MV-4-11 (cell line): ENCODE results near the gene OR10J5.
"Not testable (repeated sequence)": the region's sequence is repeated elsewhere in the genome, so short reads cannot be mapped to it uniquely, and the experiment has no call there.

Experiments
- DNase-seq: peaks from one replicate; lab custom pipeline; 2025; lab: John Stamatoyannopoulos, UW

Gene OR10J5

DNA sequence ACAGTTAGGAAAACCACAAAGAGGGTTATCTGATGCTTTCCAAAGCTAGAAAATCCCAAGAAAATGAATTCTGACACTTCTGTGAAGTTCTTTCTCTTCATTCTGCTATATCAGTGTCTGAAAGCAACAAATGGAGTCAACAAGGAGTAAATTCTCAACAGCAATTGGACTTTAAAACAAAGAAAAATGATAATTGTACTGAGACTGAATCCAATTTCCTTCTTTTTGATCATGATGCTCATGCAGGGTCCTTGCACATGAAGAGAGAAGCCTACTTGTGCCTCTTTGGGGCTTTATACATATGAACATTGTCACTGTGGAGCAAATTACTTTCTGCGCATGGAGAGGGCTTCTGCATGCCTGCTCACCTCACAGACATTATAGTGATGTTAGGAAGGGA, at the start of gene OR10J5:
TSS of gene OR10J5 (minus strand) at position 101 of the 400 bp plus-strand sequence. CDS start at position 101, 0 bp downstream.
- DNase-seq, result no peak

GRCh38 chr1:159584536-159584935, 48.7 kb upstream of the OR10J5 start:
- DNase-seq, result no peak

DNA sequence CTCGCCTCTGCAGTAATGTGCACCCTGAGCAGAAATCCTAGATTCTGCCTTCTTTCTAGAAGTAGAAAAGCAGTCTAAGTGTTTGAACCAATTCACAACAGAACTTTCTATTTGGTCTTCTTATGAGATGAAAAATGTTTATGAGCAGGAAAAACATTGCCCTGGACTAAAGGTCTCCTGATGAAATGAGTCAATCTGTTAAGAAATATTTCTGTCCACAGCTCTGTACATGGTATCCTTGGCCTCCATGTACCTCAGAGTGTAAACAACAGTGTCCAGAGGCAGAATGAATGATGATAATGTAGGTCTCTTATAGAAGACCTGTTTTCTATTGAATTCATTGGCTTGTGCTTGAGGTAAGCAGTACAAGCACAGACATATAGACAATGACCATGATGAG, 45.6 kb upstream of the OR10J5 start:
- DNase-seq, result no peak

DNA sequence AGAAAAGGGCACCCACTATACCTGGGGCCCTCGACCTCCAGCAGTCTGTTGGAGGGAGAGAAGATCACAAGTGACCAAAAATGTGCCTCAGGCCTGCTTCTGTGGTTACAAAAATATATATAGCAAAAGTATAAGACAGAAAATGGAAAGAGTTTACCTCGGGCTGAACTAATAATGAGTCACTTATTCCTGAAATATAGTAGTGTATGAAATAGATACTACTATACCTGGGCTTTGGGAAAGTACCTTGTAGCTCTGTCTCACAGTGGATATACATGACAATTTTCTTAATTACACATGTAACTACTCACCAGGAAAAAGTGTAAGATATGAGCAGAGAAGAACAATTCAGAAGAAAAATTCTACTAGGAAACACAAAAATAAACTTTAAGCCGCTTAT, 44.5 kb upstream of the OR10J5 start:
- no peak for DNase-seq

DNA sequence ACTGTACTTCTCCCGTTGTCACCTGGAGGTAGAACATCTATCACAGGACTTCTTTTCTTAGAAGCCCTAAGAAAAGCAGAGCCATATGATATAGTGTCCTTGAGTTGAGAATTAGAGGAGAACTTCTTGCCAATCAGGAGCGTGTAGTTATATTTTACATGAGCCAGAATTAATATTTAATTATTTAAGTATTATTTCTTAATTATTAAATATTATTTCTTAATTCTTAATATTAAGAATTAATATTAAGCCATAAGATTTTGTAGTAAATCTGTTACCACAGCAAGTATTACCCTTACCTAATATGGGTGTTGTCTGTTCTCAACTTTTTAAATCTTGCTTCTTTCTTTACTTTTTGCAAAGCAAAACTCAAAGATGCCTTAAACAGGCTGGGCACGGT, 41.6 kb upstream of the OR10J5 start:
- DNase-seq, result no peak

DNA sequence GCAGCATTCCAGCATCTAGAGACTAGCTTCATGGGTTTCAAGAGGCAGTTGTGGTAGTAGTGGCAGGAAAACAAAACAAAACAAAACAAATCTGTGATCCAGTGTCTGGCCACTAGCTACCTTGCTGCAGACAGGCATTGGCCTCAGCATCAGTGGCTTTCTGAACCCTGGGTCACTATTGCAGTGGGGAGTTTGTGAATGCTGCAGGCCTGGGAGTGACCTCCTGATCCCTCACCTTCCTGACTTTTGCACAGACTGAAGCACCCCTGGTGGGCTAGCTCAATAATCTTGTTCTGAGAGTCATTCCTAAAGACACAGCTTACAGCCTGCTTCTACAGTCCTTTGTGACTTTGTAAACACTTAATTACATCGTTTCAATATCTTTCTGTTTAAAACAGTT, 26.9 kb upstream of the OR10J5 start:
- no peak for DNase-seq

DNA sequence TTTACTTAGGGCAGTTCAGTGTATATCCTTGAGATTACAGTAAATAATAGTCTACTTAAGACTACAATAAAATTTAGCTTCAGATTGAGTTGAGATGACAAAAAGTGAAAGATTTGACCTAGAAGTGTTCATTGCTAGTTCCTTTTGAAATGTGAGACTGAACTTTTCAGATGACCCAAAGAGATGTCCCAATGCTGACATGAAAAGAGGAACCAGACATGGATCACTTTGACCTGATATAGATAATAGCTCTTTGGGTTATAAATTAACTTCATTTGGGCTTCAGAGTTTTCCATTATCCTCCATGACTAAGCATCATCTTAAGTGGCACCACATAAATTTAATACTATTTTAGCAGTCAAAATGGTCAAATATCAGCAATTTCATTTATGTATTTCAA, 25.7 kb upstream of the OR10J5 start:
- peak; percentile 19 for DNase-seq

GRCh38 chr1:159560599-159560998, 24.8 kb upstream of the OR10J5 start:
- no peak for DNase-seq

- DNase-seq, result no peak
Measured at GRCh38 chr1:159556931-159557369, 21.1 kb upstream of the OR10J5 start.

GRCh38 chr1:159554696-159555095, 18.9 kb upstream of the OR10J5 start:
- peak; percentile 20 for DNase-seq

DNA sequence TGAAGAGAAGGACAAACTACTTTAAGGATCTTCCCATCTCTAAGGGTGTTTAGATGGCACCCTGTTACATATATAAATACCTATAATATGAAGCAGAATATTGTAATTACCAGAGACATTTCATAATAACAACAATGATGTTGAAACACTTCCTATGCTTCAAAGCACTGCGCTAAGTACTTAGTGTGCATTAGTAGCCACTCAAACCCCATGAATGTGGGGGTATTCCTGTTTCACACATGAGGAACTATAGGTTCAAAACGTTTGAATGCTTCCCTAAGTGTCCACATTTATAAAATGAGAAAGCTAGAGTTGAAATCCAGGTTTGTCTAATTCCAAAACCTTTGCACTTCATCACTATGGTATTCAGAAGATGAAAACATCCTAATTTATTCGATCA, 18.5 kb upstream of the OR10J5 start:
- DNase-seq, result peak; percentile 50

GRCh38 chr1:159548126-159548525, 12.3 kb upstream of the OR10J5 start:
- no peak for DNase-seq

DNA sequence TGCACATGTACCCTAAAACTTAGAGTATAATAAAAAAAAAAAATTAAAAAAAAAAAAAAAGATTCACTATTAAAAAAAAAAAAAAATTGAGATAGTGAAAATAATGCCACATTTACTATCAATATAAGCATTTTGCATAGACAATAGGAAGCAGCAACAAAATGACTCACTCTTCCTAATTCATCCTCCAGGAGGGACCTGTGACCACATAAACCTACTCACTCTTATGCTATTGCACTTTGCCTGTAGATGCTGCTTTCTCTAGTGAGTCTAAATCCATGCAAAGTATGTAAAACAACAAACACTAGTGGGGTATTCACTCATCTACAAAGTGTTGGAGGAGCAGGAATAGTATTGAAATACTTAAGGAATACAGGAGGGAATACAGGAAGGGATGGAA, 2.9 kb downstream of the OR10J5 start:
- no peak for DNase-seq

DNA sequence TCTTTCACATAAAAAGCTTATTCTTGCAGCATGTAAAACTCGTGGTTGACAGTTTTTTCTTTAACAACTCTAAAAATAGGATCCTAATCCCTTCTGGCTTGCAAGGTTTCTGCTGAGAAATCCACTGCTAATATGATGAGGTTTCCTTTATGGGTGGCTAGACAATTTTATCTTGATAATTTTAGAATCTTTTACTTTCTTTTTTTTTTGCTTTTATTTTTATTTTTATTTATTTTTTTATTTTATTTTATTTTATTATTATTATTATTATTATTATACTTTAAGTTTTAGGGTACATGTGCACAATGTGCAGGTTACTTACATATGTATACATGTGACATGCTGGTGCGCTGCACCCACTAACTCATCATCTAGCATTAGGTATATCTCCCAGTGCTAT, 11.0 kb downstream of the OR10J5 start:
- DNase-seq, result peak; percentile 27

GRCh38 chr1:159510229-159510541, 25.6 kb downstream of the OR10J5 start:
- DNase-seq, result no peak

- no peak for DNase-seq
Measured at GRCh38 chr1:159509440-159510228, 26.2 kb downstream of the OR10J5 start.

DNA sequence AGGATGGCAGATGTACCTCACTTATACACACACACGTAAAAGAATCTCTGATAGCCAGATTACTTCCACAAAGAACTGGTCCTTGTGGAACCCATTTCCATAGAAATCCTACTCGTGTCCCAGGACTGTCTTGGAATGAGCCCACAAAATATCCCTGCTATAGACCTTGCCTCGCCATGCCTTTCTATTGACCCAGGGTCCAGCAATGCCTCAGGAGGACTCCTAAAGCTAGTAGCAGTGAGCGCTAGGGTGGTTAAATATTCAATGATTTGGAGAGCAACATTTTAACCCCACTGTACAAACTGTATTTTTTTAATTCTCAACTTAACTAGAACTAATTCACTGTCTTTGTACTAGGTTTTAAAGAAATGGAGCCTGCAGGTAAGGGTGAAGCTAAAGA, 26.9 kb downstream of the OR10J5 start:
- DNase-seq, result no peak

DNA sequence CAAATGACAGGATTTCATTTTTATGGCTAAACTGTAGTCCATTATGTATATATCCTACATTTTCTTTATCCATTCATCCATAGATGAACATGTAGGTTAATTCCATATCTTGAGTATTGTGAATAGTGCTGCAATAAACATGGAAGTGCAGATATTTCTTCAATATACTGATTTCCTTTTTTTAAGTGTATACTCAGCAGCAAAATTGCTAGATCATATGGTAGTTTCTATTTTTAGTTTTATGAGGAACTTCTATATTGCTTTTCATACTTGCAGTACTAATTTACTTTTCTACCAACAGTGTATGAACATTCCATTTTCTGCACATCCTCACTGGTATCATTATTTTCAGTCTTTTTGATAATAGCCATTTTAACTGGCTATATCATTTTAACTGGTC, 30.1 kb downstream of the OR10J5 start:
- DNase-seq, result no peak

DNA sequence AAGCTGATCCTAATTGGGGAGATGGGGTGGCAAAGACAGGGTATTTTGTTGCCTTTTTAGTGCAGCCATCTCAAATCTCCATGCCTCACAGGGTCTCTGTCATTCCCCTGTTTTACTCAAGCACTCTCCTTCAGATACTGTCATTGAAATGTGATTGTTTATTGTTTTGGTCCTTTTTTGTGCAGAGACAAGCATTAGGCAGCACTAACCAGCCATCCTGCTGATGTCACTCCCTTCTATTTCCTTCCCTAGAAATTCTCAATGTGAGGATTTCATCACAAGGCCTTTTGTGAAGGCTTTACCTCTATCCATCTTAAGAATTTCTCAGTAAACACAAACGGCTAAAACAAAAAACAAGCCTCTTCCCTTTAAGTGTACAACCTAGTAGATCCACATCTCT, 34.7 kb downstream of the OR10J5 start:
- no peak for DNase-seq

GRCh38 chr1:159494513-159495210, 41.1 kb downstream of the OR10J5 start:
- not testable (repeated sequence) for DNase-seq

- DNase-seq, result no peak
Measured at GRCh38 chr1:159493354-159493753, 42.5 kb downstream of the OR10J5 start.

GRCh38 chr1:159492575-159493323, 43.1 kb downstream of the OR10J5 start:
- DNase-seq, result no peak
